ENCODE measurements around the gene ANXA7. TPM values are rescaled to one million over a fixed set of nuclear protein-coding genes. Genes with fewer than 3 reads are reported as not detected.

Gene ANXA7
- total RNA-seq: 55.0 and 56.0 TPM in 2 replicates

DNA sequence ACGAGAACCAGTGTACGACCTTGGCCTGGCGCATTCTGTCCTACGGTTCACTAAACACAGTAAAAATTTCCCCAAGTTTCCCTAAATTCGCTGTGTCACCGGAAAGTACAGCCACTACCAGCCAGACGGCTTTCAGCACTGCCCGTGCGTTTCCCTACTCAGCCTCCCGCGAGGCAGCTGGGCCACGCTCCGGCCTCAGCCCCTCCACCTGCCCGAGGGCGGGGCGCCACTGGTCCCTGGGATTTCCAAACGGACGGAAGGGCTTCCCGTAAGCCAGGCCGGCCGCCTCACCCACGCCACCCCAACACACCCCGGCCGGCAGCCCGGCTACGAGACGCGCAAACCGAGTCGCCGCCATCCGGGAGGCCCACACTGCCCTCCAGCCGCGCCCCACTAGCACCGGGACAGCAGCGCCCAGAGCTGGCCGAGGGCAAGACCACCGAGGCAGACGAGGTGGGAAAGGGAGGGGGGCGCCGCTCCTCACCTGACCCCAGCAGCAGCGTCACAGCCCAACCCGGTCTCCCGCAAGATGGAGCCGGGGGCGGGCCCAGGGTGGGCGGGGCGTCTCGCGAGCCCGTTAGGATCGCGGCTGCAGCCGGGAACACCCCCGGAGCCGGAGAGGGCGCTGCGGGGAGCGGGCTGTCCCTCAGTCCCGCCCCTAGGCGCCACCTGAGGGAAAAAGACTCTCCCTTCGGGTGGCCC lies at the start of gene ANXA7:
ANXA7 (minus strand) TSS at position 531 of the 702 bp plus-strand sequence. CDS start 13,202 bp downstream, outside the sequence.

GRCh38 chr10:73433538-73433867 lies 19.6 kb upstream of the ANXA7 start, which contains the start of gene MSS51:
Gene MSS51, minus strand, starts transcription at chr10:73433561. Its CDS starts 5,277 bp downstream, at chr10:73428284.

DNA sequence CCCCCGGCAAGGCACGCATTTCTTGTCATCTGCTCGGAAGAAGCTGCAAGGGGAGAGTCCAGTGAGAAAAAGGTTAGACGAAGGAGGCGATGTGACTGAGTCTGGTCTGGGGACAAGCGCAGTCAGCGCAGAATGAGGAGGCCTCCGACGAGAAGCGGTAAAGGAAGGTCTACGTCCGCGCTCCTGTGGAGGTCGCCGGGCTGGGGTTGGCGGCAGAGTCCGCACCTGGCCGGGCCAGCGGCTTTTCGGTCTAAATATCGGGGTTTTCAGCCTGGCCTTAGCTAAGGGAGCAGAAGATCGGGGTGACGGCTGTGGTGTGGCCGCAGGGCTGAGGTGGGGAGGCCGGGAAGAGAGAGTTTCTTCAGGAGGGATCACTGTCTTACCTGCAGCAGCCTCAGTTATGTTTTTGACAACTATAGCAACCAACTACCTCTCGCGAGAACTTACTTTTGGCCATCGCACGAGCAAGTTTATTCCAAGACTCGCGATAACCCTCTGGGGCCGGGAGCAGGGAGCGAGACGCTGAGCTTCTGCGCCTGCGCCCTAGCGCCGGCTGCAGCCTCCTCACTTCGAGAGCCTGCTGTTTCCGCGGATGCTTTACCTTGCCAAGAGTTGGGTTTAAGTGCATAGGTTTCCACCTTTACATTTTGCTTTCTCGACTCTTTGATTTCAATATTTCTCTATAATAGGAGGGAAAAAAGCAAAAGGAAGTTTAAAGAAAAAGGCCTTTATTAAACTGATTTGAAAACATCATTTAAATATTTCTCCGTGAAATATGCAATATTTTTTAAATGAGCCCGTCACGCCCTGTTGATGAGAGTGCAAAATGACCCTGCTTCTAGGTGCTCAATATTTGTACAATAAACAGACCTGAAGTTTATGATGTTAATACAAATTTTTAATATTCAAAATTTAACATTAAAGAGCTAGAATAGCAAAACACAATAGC lies 55.3 kb downstream of the ANXA7 start, which contains the start of gene CFAP70:
CFAP70 (minus strand) TSS at position 534 of the 949 bp plus-strand sequence. CDS start 4,068 bp downstream, outside the sequence.

Other genes with a start within 250 kb of the ANXA7 start
- 19.3 and 22.0 TPM in 2 replicates for gene ECD, start 246.1 kb downstream of the ANXA7 start, total RNA-seq
- gene FAM149B1, start 245.9 kb downstream of the ANXA7 start, total RNA-seq: 12.2 and 13.2 TPM in 2 replicates
- 7.1 and 7.7 TPM in 2 replicates for gene DNAJC9, start 166.8 kb downstream of the ANXA7 start, total RNA-seq
- gene MRPS16, start 161.4 kb downstream of the ANXA7 start, total RNA-seq: 26.1 and 31.6 TPM in 2 replicates
- gene CFAP70, start 55.2 kb downstream of the ANXA7 start, total RNA-seq: 0.50 and 1.2 TPM in 2 replicates
- 0.68 and 0.94 TPM in 2 replicates for gene MSS51, start 19.5 kb upstream of the ANXA7 start, total RNA-seq
- 34.5 and 40.9 TPM in 2 replicates for gene PPP3CB, start 82.0 kb upstream of the ANXA7 start, total RNA-seq
- gene USP54, start 177.3 kb upstream of the ANXA7 start, total RNA-seq: 2.3 and 3.4 TPM in 2 replicates
- gene MYOZ1, start 227.4 kb upstream of the ANXA7 start, total RNA-seq: 0.12 TPM in 1 of 2 replicates, not detected in the other
- 0.06 TPM in 1 of 2 replicates, not detected in the other for gene SYNPO2L, start 242.0 kb upstream of the ANXA7 start, total RNA-seq